GM12878 (cell line): Measurements from ENCODE around the gene RNPS1. TPM values are rescaled to one million over a fixed set of nuclear protein-coding genes. Genes with fewer than 3 reads are reported as not detected.

Source experiments
- ASH2L ChIP-seq: fragments of 300-600, 200-600 bp; sonication (generic); IDR thresholded peaks from 2 replicates; pipeline ENCODE4 v1.6.1; 2017; ENCODE audit warnings: low read depth, mild to moderate bottlenecking, borderline replicate concordance
- BRCA1 ChIP-seq: IDR thresholded peaks from 2 replicates; pipeline ENCODE4 v1.6.1; 2011; ENCODE audit warnings: low read depth, low read length, improper control_type of control experiment
- CHD2 ChIP-seq: IDR thresholded peaks from 2 replicates; pipeline ENCODE4 v1.6.1; 2011; ENCODE audit warnings: low read depth, low read length, improper control_type of control experiment, borderline replicate concordance
- DPF2 ChIP-seq: fragments of 450-650 bp; IDR thresholded peaks from 2 replicates; pipeline ENCODE4 v1.6.1; 2017; ENCODE audit warnings: mild to moderate bottlenecking
- ESRRA ChIP-seq: IDR thresholded peaks from 2 replicates; pipeline ENCODE4 v1.6.1; 2012; ENCODE audit warnings: mild to moderate bottlenecking, low read length, improper control_type of control experiment
- ETV6 ChIP-seq, 2 experiments: fragments of 450-650 bp in 1 of 2; IDR thresholded peaks in 1 of 2; conservative IDR thresholded peaks in 1 of 2; 2 replicates each; pipeline ENCODE4 v1.6.1; 2014; ENCODE audit warnings: antibody characterized with exemption in 1 of 2, borderline replicate concordance in 1 of 2, low read depth in 1 of 2, mild to moderate bottlenecking in 1 of 2, moderate library complexity in 1 of 2
- FOXK2 ChIP-seq: fragments of 450-650 bp; IDR thresholded peaks from 2 replicates; pipeline ENCODE4 v1.6.1; 2017; ENCODE audit warnings: mild to moderate bottlenecking, moderate library complexity
- HDGF ChIP-seq: fragments of 450-650 bp; IDR thresholded peaks from 2 replicates; pipeline ENCODE4 v1.6.1; 2016; ENCODE audit warnings: antibody characterized with exemption
- IKZF2 ChIP-seq, 2 experiments: fragments of 450-650 bp; IDR thresholded peaks; 2 replicates each; pipeline ENCODE4 v1.6.1; 2017; ENCODE audit warnings: mild to moderate bottlenecking in 2 of 2, moderate library complexity in 2 of 2
- IRF4 ChIP-seq: IDR thresholded peaks from 2 replicates; pipeline ENCODE4 v1.6.1; 2011; ENCODE audit warnings: low read depth, low read length
- NR2C1 ChIP-seq: fragments of 450-650 bp; IDR thresholded peaks from 2 replicates; pipeline ENCODE4 v1.6.1; 2017; ENCODE audit warnings: antibody characterized with exemption, mild to moderate bottlenecking, moderate library complexity
- NRF1 ChIP-seq: conservative IDR thresholded peaks from 2 replicates; pipeline ENCODE4 v1.6.1; 2011; ENCODE audit warnings: mild to moderate bottlenecking, low read depth, low read length, improper control_type of control experiment
- PAX5 ChIP-seq: IDR thresholded peaks from 2 replicates; pipeline ENCODE4 v1.6.1; 2011; ENCODE audit warnings: low read depth, low read length, borderline replicate concordance
- RBBP5 ChIP-seq: fragments of 200-600 bp; sonication (generic); conservative IDR thresholded peaks from 2 replicates; pipeline ENCODE4 v1.6.1; 2016
- RELA ChIP-seq: fragments of 450-650 bp; IDR thresholded peaks from 2 replicates; pipeline ENCODE4 v1.8.0; 2014; ENCODE audit warnings: borderline replicate concordance; ENCODE audit not compliant: partially characterized antibody
- RFX5 ChIP-seq: IDR thresholded peaks from 2 replicates; pipeline ENCODE4 v1.6.1; 2011; ENCODE audit warnings: low read depth, low read length, improper control_type of control experiment
- SIN3A ChIP-seq: IDR thresholded peaks from 2 replicates; pipeline ENCODE4 v1.6.1; 2012; ENCODE audit warnings: low read depth, low read length, improper control_type of control experiment
- SREBF2 ChIP-seq: IDR thresholded peaks from 2 replicates; pipeline ENCODE4 v1.6.1; 2012; ENCODE audit warnings: mild to moderate bottlenecking, low read length
- STAT3 ChIP-seq: IDR thresholded peaks from 2 replicates; pipeline ENCODE4 v1.6.1; 2011; ENCODE audit warnings: low read depth, low read length, improper control_type of control experiment
- TCF3 ChIP-seq: IDR thresholded peaks from 2 replicates; pipeline ENCODE4 v1.6.1; 2012; ENCODE audit warnings: low read depth, mild to moderate bottlenecking, low read length, borderline replicate concordance; ENCODE audit not compliant: insufficient read depth
- polyA plus RNA-seq, 11 experiments: library from polyadenylated mRNA; depleted of rRNA in 4 of 11; unstranded in 6 of 11; stranded (reverse) in 5 of 11; fragments of >200 nt; fragmentation: Nextera tagmentation in 4 of 11; fragmentation: Illumina TruSeq in 1 of 11; extraction: Ambion mirVana in 4 of 11; extraction: Trizol in 1 of 11; gene quantifications; 1 replicate in 1 of 11; 2 replicates in 10 of 11; pipeline versions ENCODE4 v1.2.1 to v1.2.3, GENCODE V29; 2011 to 2016; ENCODE audit warnings: inconsistent platforms in 2 of 11, missing spikeins in 2 of 11, low read depth in 1 of 11
- total RNA-seq, 4 experiments: library from RNA; depleted of rRNA in 3 of 4; stranded (reverse); fragments of >200 nt in 3 of 4; fragmentation: Illumina TruSeq in 1 of 4; extraction: Trizol in 1 of 4; gene quantifications; 2 replicates each; pipeline versions ENCODE4 v1.2.1 to v1.2.3, GENCODE V29; 2013 to 2021
- TF ChIP-seq, protein P1 (sequence below): fragments of 450-650 bp; IDR thresholded peaks from 2 replicates; pipeline ENCODE4 v1.6.1; 2016; ENCODE audit warnings: mild to moderate bottlenecking
- TF ChIP-seq, protein P2 (sequence below): fragments of 450-650 bp; IDR thresholded peaks from 2 replicates; pipeline ENCODE4 v1.6.1; 2018; ENCODE audit warnings: mild to moderate bottlenecking, low read depth, moderate library complexity; ENCODE audit not compliant: partially characterized antibody
- TF ChIP-seq, protein P3 (sequence below): IDR thresholded peaks from 2 replicates; pipeline ENCODE4 v1.6.1; 2012; ENCODE audit warnings: low read depth, low read length, improper control_type of control experiment
- TF ChIP-seq, protein P4 (sequence below): fragments of 450-650 bp; IDR thresholded peaks from 2 replicates; pipeline ENCODE4 v1.6.1; 2017; ENCODE audit warnings: mild to moderate bottlenecking

RNPS1 gene
- total and polyA plus RNA-seq, 10 of the 15 experiments (the other 5 are each of a cell fraction or from before 2014, with no cell fraction given) = 38.2 to 359 (median 188) TPM

DNA sequence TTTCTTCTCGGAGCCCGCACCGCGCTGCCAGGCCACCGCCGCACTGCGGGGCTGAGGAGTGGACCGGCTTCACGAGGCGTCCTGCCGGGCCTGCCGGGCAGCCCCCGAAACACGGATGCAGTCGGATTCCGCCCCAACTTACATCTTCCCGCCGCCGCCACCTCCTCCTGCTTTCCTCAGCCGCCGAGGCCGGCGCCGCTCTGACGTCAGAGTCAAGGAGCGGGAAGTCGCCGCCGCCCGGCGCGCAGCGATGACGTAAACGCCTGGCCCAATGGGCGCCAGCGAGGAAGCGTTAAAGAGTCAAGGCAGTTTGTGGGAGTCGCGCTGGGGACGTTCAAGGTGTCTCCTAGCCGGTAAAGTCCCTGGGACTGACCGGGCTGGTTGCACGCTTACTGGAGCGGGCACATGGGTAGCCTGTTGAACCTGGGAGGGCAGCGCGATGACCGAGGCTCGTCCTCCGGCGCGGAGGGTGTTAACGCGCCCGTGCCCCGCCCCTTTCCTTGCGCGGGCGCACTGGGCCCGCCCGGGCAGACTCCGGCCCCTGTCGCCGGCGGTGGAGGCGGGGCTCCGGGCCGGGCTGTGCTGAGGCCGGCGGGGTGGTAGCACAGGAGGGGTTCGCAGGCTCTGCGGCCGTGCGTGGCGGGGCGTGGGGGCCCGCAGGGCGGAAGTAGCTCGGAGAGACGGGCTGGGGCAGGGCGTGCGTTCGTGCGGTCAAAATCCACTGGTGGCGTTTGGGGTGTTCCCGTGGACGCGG, at the start of gene RNPS1 (continued):
- TF ChIP-seq, protein P1, sequence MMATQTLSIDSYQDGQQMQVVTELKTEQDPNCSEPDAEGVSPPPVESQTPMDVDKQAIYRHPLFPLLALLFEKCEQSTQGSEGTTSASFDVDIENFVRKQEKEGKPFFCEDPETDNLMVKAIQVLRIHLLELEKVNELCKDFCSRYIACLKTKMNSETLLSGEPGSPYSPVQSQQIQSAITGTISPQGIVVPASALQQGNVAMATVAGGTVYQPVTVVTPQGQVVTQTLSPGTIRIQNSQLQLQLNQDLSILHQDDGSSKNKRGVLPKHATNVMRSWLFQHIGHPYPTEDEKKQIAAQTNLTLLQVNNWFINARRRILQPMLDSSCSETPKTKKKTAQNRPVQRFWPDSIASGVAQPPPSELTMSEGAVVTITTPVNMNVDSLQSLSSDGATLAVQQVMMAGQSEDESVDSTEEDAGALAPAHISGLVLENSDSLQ = 0 out of 2 replicates have a peak, but pooled peaks have one; percentile 6
- TF ChIP-seq PAX5 (no peak), ESRRA (0 out of 2 replicates have a peak, but pooled peaks have one; percentile 49), FOXK2 (peak; percentile 58), HDGF (0 out of 2 replicates have a peak, but pooled peaks have one; percentile 7), RFX5 (no peak), RBBP5 (peak; percentile 92; the same call in 1 of the 2 replicates), DPF2 (peak; percentile 37; the same call in 1 of the 2 replicates), SREBF2 (no peak), CHD2 (0 out of 2 replicates have a peak, but pooled peaks have one; percentile 32), ETV6 (conservative IDR thresholded peaks at IDR 0.05 in 1 of 2, IDR thresholded peaks at IDR 0.05 in 1 of 2; ENCODE audit: borderline replicate concordance in 1 of 2, low read depth in 1 of 2) (peak in 1 of 2 experiments; percentile 60; a peak in 1 of 4 replicates), IKZF2 (IDR thresholded peaks at IDR 0.05) (peak in 1 of 2 experiments; percentile 63), STAT3 (no peak), RELA (peak; percentile 85), BRCA1 (peak; percentile 36; the same call in 1 of the 2 replicates), SIN3A (0 out of 2 replicates have a peak, but pooled peaks have one; percentile 45), ASH2L (peak; percentile 96), NR2C1 (peak; percentile 92), IRF4 (no peak), NRF1 (peak; percentile 76), TCF3 (0 out of 2 replicates have a peak, but pooled peaks have one; percentile 51)
- TF ChIP-seq, protein P2, sequence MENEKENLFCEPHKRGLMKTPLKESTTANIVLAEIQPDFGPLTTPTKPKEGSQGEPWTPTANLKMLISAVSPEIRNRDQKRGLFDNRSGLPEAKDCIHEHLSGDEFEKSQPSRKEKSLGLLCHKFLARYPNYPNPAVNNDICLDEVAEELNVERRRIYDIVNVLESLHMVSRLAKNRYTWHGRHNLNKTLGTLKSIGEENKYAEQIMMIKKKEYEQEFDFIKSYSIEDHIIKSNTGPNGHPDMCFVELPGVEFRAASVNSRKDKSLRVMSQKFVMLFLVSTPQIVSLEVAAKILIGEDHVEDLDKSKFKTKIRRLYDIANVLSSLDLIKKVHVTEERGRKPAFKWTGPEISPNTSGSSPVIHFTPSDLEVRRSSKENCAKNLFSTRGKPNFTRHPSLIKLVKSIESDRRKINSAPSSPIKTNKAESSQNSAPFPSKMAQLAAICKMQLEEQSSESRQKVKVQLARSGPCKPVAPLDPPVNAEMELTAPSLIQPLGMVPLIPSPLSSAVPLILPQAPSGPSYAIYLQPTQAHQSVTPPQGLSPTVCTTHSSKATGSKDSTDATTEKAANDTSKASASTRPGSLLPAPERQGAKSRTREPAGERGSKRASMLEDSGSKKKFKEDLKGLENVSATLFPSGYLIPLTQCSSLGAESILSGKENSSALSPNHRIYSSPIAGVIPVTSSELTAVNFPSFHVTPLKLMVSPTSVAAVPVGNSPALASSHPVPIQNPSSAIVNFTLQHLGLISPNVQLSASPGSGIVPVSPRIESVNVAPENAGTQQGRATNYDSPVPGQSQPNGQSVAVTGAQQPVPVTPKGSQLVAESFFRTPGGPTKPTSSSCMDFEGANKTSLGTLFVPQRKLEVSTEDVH = peak; percentile 93
- TF ChIP-seq, protein P3, sequence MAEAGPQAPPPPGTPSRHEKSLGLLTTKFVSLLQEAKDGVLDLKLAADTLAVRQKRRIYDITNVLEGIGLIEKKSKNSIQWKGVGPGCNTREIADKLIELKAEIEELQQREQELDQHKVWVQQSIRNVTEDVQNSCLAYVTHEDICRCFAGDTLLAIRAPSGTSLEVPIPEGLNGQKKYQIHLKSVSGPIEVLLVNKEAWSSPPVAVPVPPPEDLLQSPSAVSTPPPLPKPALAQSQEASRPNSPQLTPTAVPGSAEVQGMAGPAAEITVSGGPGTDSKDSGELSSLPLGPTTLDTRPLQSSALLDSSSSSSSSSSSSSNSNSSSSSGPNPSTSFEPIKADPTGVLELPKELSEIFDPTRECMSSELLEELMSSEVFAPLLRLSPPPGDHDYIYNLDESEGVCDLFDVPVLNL = peak; percentile 74; the same call in 1 of the 2 replicates
- TF ChIP-seq, protein P4, sequence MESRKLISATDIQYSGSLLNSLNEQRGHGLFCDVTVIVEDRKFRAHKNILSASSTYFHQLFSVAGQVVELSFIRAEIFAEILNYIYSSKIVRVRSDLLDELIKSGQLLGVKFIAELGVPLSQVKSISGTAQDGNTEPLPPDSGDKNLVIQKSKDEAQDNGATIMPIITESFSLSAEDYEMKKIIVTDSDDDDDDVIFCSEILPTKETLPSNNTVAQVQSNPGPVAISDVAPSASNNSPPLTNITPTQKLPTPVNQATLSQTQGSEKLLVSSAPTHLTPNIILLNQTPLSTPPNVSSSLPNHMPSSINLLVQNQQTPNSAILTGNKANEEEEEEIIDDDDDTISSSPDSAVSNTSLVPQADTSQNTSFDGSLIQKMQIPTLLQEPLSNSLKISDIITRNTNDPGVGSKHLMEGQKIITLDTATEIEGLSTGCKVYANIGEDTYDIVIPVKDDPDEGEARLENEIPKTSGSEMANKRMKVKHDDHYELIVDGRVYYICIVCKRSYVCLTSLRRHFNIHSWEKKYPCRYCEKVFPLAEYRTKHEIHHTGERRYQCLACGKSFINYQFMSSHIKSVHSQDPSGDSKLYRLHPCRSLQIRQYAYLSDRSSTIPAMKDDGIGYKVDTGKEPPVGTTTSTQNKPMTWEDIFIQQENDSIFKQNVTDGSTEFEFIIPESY = 0 out of 2 replicates have a peak, but pooled peaks have one; percentile 28
